IMR-90 (cell line): Measurements from ENCODE around the gene HS3ST1. TPM values are rescaled to one million over a fixed set of nuclear protein-coding genes. Genes with fewer than 3 reads are reported as not detected.

ENCODE experiments used
- ATAC-seq: fragments of 200-7000 bp; cut with Tn5 transposase; 2 replicates; pipeline ENCODE4 v1.9.1; 2020; ENCODE audit warnings: low read depth, mild to moderate bottlenecking, moderate library complexity
- BruUV-seq: library from RNA; stranded (reverse); fragments of 400-500 nt; replicated peaks from 2 replicates; lab custom pipeline; 2021; lab: Mats Ljungman, UMichigan
- CTCF ChIA-PET: fragments of 300-600 bp; formaldehyde crosslinking; extraction: SDS; loops from one replicate; lab custom pipeline; 2021; ENCODE audit warnings: antibody characterized with exemption; lab: Yijun Ruan, JAX
- POLR2A ChIA-PET: fragments of 300-600 bp; sonication (Branson Sonifier 250); formaldehyde crosslinking; loops from one replicate; lab custom pipeline; 2022; ENCODE audit warnings: antibody characterized with exemption; ENCODE audit not compliant: unreplicated experiment; lab: Charles Lee
- DNase-seq: peaks from one replicate; pipeline ENCODE4 v3.0.0; 2013
- H2AFZ ChIP-seq: replicated peaks from 2 replicates; pipeline ENCODE3; 2013; ENCODE audit warnings: low read length, mild to moderate bottlenecking; ENCODE audit not compliant: poor library complexity
- H2AK5ac ChIP-seq: 2 replicates; pipeline ENCODE4 v1.6.1; 2013; ENCODE audit warnings: low read depth, low read length, inconsistent platforms
- H2AK9ac ChIP-seq: replicated peaks from 2 replicates; pipeline ENCODE3; 2013; ENCODE audit warnings: mild to moderate bottlenecking, low read depth, low read length, moderate library complexity; ENCODE audit not compliant: poor library complexity
- H2BK120ac ChIP-seq: 2 replicates; pipeline ENCODE4 v1.6.1; 2013; ENCODE audit warnings: low read depth, low read length, inconsistent platforms
- H2BK15ac ChIP-seq: 3 replicates; pipeline ENCODE4 v1.6.1; 2013; ENCODE audit warnings: low read depth, low read length, inconsistent platforms
- H2BK20ac ChIP-seq: 2 replicates; pipeline ENCODE4 v1.6.1; 2013; ENCODE audit warnings: low read depth, mild to moderate bottlenecking, inconsistent platforms, low read length, moderate library complexity
- H2BK5ac ChIP-seq: 2 replicates; pipeline ENCODE4 v1.6.1; 2013; ENCODE audit warnings: mild to moderate bottlenecking, low read depth, low read length, inconsistent platforms; ENCODE audit not compliant: poor library complexity, severe bottlenecking
- H3K14ac ChIP-seq: replicated peaks from 2 replicates; pipeline ENCODE4 v1.6.1; 2013; ENCODE audit warnings: low read depth, low read length, inconsistent platforms
- H3K18ac ChIP-seq: 2 replicates; pipeline ENCODE4 v1.6.1; 2013; ENCODE audit warnings: low read depth, low read length, control low read depth
- H3K23ac ChIP-seq: 2 replicates; pipeline ENCODE4 v1.6.1; 2013; ENCODE audit warnings: low read depth, low read length, inconsistent platforms
- H3K27ac ChIP-seq: 2 replicates; pipeline ENCODE4 v1.5.1; 2013; ENCODE audit warnings: mild to moderate bottlenecking, control low read depth, low read length; ENCODE audit not compliant: insufficient read depth
- H3K27me3 ChIP-seq: 2 replicates; pipeline ENCODE4 v1.6.1; 2013; ENCODE audit warnings: low read length; ENCODE audit not compliant: control insufficient read depth, insufficient read depth
- H3K36me3 ChIP-seq: 2 replicates; pipeline ENCODE4 v1.6.1; 2013; ENCODE audit warnings: low read length, mixed read lengths; ENCODE audit not compliant: control insufficient read depth, insufficient read depth
- H3K4ac ChIP-seq: 2 replicates; pipeline ENCODE4 v1.6.1; 2013; ENCODE audit warnings: low read depth, low read length, inconsistent platforms
- H3K4me1 ChIP-seq: 2 replicates; pipeline ENCODE4 v1.6.1; 2013; ENCODE audit warnings: low read length, mixed read lengths; ENCODE audit not compliant: control insufficient read depth, insufficient read depth
- H3K4me2 ChIP-seq: 2 replicates; pipeline ENCODE4 v1.6.1; 2013; ENCODE audit warnings: low read depth, mild to moderate bottlenecking, control low read depth, low read length, moderate library complexity
- H3K4me3 ChIP-seq: 2 replicates; pipeline ENCODE4 v1.5.1; 2013; ENCODE audit warnings: low read depth, mild to moderate bottlenecking, control low read depth, low read length, moderate library complexity; ENCODE audit not compliant: insufficient read depth
- H3K56ac ChIP-seq: 2 replicates; pipeline ENCODE4 v1.6.1; 2013; ENCODE audit warnings: low read length, inconsistent platforms; ENCODE audit not compliant: insufficient read depth; ENCODE audit errors: extremely low read depth
- H3K79me1 ChIP-seq, 2 experiments: 2 replicates each; pipeline ENCODE4 v1.6.1; 2013; ENCODE audit warnings: low read length in 2 of 2, inconsistent platforms in 1 of 2, low read depth in 1 of 2
- H3K9ac ChIP-seq: 2 replicates; pipeline ENCODE4 v1.6.1; 2013; ENCODE audit warnings: low read depth, low read length, control low read depth
- H3K9me1 ChIP-seq: 2 replicates; pipeline ENCODE4 v1.6.1; 2013; ENCODE audit warnings: low read length, inconsistent platforms; ENCODE audit not compliant: insufficient read depth
- H3K9me3 ChIP-seq: 2 replicates; pipeline ENCODE4 v1.6.1; 2013; ENCODE audit warnings: low read length; ENCODE audit not compliant: control insufficient read depth, insufficient read depth
- H4K20me1 ChIP-seq: 2 replicates; pipeline ENCODE4 v1.6.1; 2013; ENCODE audit warnings: low read length, inconsistent platforms; ENCODE audit not compliant: insufficient read depth
- H4K5ac ChIP-seq: 2 replicates; pipeline ENCODE4 v1.6.1; 2013; ENCODE audit warnings: mild to moderate bottlenecking, low read depth, low read length, control low read depth
- H4K8ac ChIP-seq, 2 experiments: 2 replicates each; pipeline ENCODE4 v1.6.1; 2013; ENCODE audit warnings: low read depth in 2 of 2, low read length in 2 of 2, control low read depth in 1 of 2, inconsistent platforms in 1 of 2
- H4K91ac ChIP-seq: 2 replicates; pipeline ENCODE4 v1.6.1; 2013; ENCODE audit warnings: low read depth, low read length, inconsistent platforms; ENCODE audit not compliant: insufficient read depth
- ELK1 ChIP-seq: fragments of 150-350 bp; IDR thresholded peaks from 2 replicates; pipeline ENCODE4 v1.6.1; 2016; ENCODE audit warnings: low read depth, mild to moderate bottlenecking, low read length, moderate library complexity, borderline replicate concordance
- POLR2A ChIP-seq: IDR thresholded peaks from 2 replicates; pipeline ENCODE4 v1.6.1; 2012; ENCODE audit warnings: mild to moderate bottlenecking, low read depth, low read length
- RAD21 ChIP-seq: IDR thresholded peaks from 2 replicates; pipeline ENCODE4 v1.6.1; 2012; ENCODE audit warnings: low read length, improper control_type of control experiment
- WGBS, 2 experiments: methylation state at CpG; one replicate each; pipeline versions ENCODE4 v1.1.5 to v1.1.7; 2013; ENCODE audit warnings: missing lambda C conversion rate in 2 of 2; ENCODE audit not compliant: insufficient read length in 1 of 2; ENCODE audit errors: extremely low coverage in 2 of 2; 5-methylcytosine and 5-hydroxymethylcytosine counted together
- dilution Hi-C: fragments of 300-500 bp; cut with HindIII; formaldehyde crosslinking; loops from one replicate; pipeline ENCODE4 v1.14.3; 2018; ENCODE audit warnings: low sequenced_read_pairs; ENCODE audit not compliant: unreplicated experiment
- in situ Hi-C: fragments of 300-500 bp; cut with MboI; formaldehyde crosslinking; loops from 3 replicates; pipeline ENCODE4 v1.14.3; 2019; ENCODE audit warnings: low sequenced_read_pairs, inconsistent platforms, mixed read lengths
- intact Hi-C: fragments of 100-400 bp; cut with micrococcal nuclease; formaldehyde crosslinking; loops from 2 replicates; pipeline ENCODE4 v1.10.0; 2022
- polyA plus RNA-seq, 3 experiments: library from polyadenylated mRNA; depleted of rRNA; stranded (reverse); fragments of >200 nt; gene quantifications; 2 replicates each; pipeline ENCODE4 v1.2.3, GENCODE V29; 2012; ENCODE audit warnings: low replicate concordance in 1 of 3
- total RNA-seq: library from RNA; depleted of rRNA; stranded (reverse); fragments of >200 nt; gene quantifications from 2 replicates; pipeline ENCODE4 v1.2.3, GENCODE V29; 2012

Gene HS3ST1
- total and polyA plus RNA-seq, 2 of the 4 experiments (the other 2 are of a cell fraction) = 0.09 TPM; not detected in 1

DNA sequence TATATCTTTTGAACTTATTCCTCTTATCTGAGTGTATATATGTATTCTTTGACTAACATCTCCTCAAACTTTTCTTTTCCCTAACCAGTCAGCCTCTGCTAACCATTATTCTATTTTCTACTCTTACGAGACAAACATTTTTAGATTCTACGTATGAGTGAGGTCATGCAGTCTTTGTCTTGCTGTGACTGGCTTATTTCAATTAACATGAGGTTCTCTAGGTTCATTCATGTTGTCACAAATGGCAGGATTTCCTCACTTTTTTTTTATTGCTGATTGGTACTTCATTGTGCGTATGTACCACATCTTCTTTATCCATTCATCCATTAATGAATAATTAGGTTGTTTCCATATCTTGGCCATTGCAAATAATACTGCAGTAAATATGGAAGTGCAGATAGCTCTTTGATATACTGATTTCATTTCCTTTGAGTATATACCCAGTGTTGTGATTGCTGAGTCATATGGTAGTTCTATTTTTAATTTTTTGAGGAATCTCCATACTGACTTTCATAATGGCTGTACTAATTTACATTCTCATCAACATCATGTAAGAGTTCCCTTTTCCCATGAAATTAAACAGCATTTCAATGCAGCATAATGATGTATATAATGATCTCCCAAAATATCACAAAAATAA lies 80.1 kb downstream of the HS3ST1 start:
- TF ChIP-seq POLR2A = no peak
- TF ChIP-seq ELK1 = no peak
- TF ChIP-seq RAD21 = no peak
- ChIA-PET POLR2A (no interaction called here), CTCF (no interaction called here)
- Histone ChIP-seq H3K4me3 (no peak overlapping the region), H3K14ac (no peak overlapping the region), H4K91ac (no peak overlapping the region), H3K23ac (no peak overlapping the region), H3K79me1 (no peaks in the 10 kb centered on the region), H3K9me3 (peaks cover 2% of the 10 kb centered on the region; the same call in 1 of the 2 replicates), H2AFZ (no peak overlapping the region), H2AK9ac (no peak overlapping the region), H3K4me1 (no peaks in the 10 kb centered on the region), H3K36me3 (no peaks in the 10 kb centered on the region), H2BK5ac (no peak overlapping the region), H3K9ac (no peak overlapping the region), H4K8ac (no peak overlapping the region), H3K4me2 (no peak overlapping the region), H2BK120ac (no peak overlapping the region), H3K27ac (no peak overlapping the region), H3K27me3 (no peaks in the 10 kb centered on the region), H4K20me1 (no peaks in the 10 kb centered on the region), H3K9me1 (no peaks in the 10 kb centered on the region), H2AK5ac (no peak overlapping the region), H3K18ac (no peak overlapping the region), H3K56ac (no peak overlapping the region), H4K5ac (no peak overlapping the region), H2BK15ac (no peak overlapping the region), H3K4ac (no peak overlapping the region), H2BK20ac (no peak overlapping the region)
- no peak for DNase-seq
- in situ Hi-C loops = no loop called here
- ATAC-seq = no peak
- intact Hi-C loops = no loop called here
- dilution Hi-C loops = no loop called here
- no CpG with 5 or more reads among the region's 3 CpGs for WGBS, 2 experiments
- no TSS peak for BruUV-seq
